ENCODE data around the gene TPBGL.

Gene TPBGL

DNA sequence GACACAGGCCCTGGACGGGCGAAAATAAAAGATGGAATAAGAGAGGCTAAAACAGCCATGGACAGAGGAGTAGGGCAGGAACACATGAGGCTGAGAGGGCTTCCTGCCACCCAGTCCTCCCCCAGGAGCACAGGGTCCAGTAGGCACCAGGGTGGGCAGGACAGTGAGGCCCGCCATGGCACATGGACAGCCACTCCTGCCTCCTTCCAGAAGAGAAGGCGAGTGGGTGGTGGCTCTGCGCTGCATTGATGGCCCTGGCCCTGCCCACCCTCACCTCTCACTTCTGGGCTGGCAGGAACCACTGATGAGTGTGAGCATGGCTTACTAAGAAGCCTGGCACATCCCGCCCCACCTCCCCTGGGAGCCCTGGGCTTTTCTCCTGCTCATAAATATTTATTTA is 51.2 kb downstream of the TPBGL start:
- no peak for DNase-seq (ENCODE audit: low spot score)
- no peak for FAIRE-seq

DNA sequence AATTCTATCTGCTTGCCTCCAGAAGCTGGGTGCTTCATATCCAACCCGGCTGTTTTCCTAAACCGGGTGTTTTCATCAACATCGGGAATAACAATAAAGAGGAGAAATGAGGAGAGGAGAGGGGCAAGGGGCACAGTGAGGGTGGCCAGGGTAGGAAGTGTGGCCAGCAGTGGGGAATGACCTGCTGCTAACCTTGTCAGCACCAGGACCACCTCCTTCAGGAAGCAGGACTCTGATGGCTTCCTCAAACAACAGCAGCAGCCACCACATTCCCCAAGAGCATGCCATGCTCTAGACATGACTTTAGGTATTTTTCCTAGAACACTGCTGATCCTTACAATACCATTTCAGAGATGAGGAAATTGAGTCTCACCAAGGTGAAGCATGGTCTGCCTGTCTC is 52.4 kb downstream of the TPBGL start:
- FAIRE-seq (no peak), DNase-seq (ENCODE audit: low spot score) (no peak)

All from RCC 7860 (cell line).